Measurements from ENCODE around the gene EGLN2. TPM values are rescaled to one million over a fixed set of nuclear protein-coding genes. Genes with fewer than 3 reads are reported as not detected.
"Not testable (repeated sequence)": the region's sequence is repeated elsewhere in the genome, so short reads cannot be mapped to it uniquely, and the experiment has no call there.

Gene EGLN2
- polyA plus RNA-seq, 2 donors = 36.3 to 44.7 TPM

DNA sequence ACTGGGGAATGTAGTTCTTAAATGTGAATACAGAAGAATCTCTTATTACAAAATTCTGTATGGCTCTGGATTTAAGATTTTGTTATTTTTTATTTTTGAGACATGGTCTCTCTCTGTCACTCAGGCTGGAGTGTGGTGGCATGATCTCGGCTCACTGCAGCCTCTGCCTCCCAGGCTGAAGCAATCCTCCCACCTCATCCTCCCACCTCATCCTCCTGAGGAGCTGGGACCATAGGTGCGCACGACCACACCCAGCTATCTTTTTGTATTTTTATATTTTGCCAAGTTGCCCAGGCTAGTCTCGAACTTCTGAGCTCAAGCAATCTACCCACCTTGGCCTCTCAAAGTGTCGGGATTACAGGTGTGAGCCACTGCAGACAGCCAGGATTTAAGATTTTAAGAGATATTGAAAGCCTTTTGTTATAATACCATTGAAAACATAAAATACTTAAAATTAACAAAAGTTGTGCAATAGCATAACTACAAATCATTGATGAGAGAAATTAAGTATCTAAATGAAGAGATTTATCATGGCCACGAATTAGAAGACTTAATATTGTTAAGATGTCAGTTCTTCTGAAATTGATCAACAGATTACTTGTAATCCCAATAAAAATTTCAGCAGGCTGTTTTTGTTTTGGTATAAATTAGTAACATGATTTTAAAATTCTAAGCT lies 37.9 kb downstream of the EGLN2 start:
- no peak overlapping the region for H3K27ac ChIP-seq (ENCODE audit: low read depth in 2 of 2, low read length in 1 of 2)
- no peak overlapping the region for H3K4me3 ChIP-seq (ENCODE audit: low read depth in 1 of 2, low read length in 2 of 2)
- WGBS, 2 donors = 80 to 82% methylated on average over 6 of the region's 6 CpGs
- no peaks in the 10 kb centered on the region for H3K9me3 ChIP-seq (ENCODE audit: control insufficient read depth in 2 of 2, insufficient read depth in 1 of 2, low read depth in 1 of 2, low read length in 1 of 2)
- no peaks in the 10 kb centered on the region for H3K4me1 ChIP-seq (ENCODE audit: control insufficient read depth in 2 of 2, insufficient read depth in 2 of 2, low read length in 1 of 2)
- H3K27me3 ChIP-seq (ENCODE audit: control insufficient read depth in 1 of 2, insufficient read depth in 2 of 2, low read length in 2 of 2) = no peaks in the 10 kb centered on the region
- H3K36me3 ChIP-seq (ENCODE audit: control insufficient read depth in 2 of 2, insufficient read depth in 2 of 2, low read length in 1 of 2) = no peaks in the 10 kb centered on the region

DNA sequence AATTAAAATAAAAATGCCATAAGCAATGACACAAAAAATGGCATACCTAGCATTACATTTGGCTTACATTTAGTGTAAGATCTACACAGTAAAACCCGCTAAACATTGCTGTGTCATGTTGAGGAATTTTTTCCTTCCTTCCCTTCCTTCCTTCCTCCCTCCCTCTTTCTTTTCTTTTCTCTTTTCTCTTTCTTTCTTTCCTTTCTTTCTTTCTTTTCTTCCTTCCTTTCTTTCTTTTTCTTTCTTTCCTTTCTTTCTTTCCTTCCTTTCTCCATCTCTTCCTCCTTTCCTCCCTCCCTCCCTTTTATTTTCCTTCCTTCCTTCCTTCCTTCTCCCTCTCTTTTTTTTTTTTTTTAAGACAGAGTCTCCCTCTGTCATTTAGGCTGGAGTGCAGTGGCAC lies 39.5 kb downstream of the EGLN2 start:
- H3K27me3 ChIP-seq (ENCODE audit: control insufficient read depth in 1 of 2, insufficient read depth in 2 of 2, low read length in 2 of 2); H3K36me3 ChIP-seq (ENCODE audit: control insufficient read depth in 2 of 2, insufficient read depth in 2 of 2, low read length in 1 of 2); H3K9me3 ChIP-seq (ENCODE audit: control insufficient read depth in 2 of 2, insufficient read depth in 1 of 2, low read depth in 1 of 2, low read length in 1 of 2); H3K4me1 ChIP-seq (ENCODE audit: control insufficient read depth in 2 of 2, insufficient read depth in 2 of 2, low read length in 1 of 2); H3K27ac ChIP-seq (ENCODE audit: low read depth in 2 of 2, low read length in 1 of 2); H3K4me3 ChIP-seq (ENCODE audit: low read depth in 1 of 2, low read length in 2 of 2): not testable (repeated sequence)
- WGBS, 2 donors = 76 to 91% methylated on average over 1 of the region's 1 CpG

DNA sequence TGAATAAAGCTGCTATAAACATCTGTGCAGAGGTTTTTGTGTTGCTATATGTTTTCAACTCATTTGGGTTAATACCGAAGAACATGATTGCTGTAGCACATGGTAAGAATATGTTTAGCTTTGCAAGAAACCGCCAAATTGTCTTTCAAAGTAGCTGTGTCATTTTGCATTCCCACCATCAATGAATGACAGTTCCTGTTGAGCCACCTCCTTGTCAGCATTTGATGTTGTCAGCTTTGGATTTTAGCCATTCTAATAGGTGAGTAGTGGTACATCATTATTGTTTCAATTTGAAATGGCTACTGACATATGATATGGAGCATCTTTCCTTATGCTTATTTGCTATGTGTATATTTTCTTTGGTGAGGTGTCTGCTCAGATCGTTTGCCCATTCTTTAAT lies 43.0 kb downstream of the EGLN2 start:
- H3K27me3 ChIP-seq (ENCODE audit: control insufficient read depth in 1 of 2, insufficient read depth in 2 of 2, low read length in 2 of 2); H3K4me1 ChIP-seq (ENCODE audit: control insufficient read depth in 2 of 2, insufficient read depth in 2 of 2, low read length in 1 of 2); H3K27ac ChIP-seq (ENCODE audit: low read depth in 2 of 2, low read length in 1 of 2); H3K4me3 ChIP-seq (ENCODE audit: low read depth in 1 of 2, low read length in 2 of 2); H3K9me3 ChIP-seq (ENCODE audit: control insufficient read depth in 2 of 2, insufficient read depth in 1 of 2, low read depth in 1 of 2, low read length in 1 of 2); H3K36me3 ChIP-seq (ENCODE audit: control insufficient read depth in 2 of 2, insufficient read depth in 2 of 2, low read length in 1 of 2): not testable (repeated sequence)
- 90 to 93% methylated on average over 3 of the region's 3 CpGs for WGBS, 2 donors

DNA sequence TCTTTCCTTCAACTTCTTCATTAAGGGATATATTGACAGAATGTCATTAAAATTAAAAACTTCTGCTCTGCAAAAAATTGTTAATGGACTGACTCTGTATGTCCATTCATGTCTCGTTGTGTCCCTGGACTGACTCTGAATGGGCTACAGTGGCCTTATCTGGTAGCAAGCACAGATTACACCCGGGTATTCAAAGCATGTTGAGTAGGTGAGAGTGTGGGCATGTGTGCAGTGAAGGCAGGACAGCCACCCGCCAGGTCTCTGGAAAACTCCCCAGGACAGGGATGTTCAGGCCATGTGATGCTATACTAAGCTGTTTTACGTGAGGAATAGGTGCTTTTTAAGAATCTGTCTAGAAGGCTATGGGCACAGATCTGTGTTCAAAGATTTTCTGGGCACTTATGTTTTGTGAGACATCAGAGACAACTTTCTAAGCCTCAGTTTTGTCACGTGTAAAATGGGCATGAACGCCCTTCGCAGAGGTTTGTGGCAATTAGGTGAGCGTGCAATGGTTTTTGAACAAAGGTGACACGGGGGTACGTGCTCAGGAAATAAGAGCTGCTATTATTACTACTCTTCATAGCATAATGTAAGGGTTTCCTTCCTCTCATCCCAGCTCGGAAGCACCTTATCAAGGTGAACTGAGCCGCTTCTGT lies 44.1 kb downstream of the EGLN2 start:
- H3K4me1 ChIP-seq (ENCODE audit: control insufficient read depth in 2 of 2, insufficient read depth in 2 of 2, low read length in 1 of 2); H3K4me3 ChIP-seq (ENCODE audit: low read depth in 1 of 2, low read length in 2 of 2); H3K36me3 ChIP-seq (ENCODE audit: control insufficient read depth in 2 of 2, insufficient read depth in 2 of 2, low read length in 1 of 2); H3K27me3 ChIP-seq (ENCODE audit: control insufficient read depth in 1 of 2, insufficient read depth in 2 of 2, low read length in 2 of 2); H3K27ac ChIP-seq (ENCODE audit: low read depth in 2 of 2, low read length in 1 of 2); H3K9me3 ChIP-seq (ENCODE audit: control insufficient read depth in 2 of 2, insufficient read depth in 1 of 2, low read depth in 1 of 2, low read length in 1 of 2): not testable (repeated sequence)
- 38 to 47% methylated on average over 9 to 10 of the region's 12 CpGs for WGBS, 2 donors

DNA sequence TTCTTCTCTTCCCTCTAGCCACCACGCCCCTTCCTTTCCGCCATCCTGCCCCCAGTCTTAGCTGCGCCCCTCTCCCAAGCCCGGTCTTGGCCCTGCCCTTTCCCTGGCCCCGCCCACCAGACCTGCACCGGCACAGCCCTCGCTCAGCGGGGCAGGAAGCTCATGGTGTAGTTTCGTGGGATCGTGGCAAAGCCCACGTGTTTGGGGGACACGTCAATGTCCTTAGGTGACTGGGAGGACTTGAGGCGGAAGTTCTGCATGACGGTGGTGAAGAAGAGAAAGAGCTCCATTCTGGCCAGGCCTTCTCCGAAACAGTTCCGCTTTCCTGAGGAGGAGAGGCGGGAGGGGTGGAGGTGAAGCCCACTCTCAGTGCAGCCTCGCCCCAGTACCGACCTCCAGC lies 44.7 kb downstream of the EGLN2 start:
- H3K4me3 ChIP-seq (ENCODE audit: low read depth in 1 of 2, low read length in 2 of 2); H3K27me3 ChIP-seq (ENCODE audit: control insufficient read depth in 1 of 2, insufficient read depth in 2 of 2, low read length in 2 of 2); H3K9me3 ChIP-seq (ENCODE audit: control insufficient read depth in 2 of 2, insufficient read depth in 1 of 2, low read depth in 1 of 2, low read length in 1 of 2); H3K4me1 ChIP-seq (ENCODE audit: control insufficient read depth in 2 of 2, insufficient read depth in 2 of 2, low read length in 1 of 2); H3K36me3 ChIP-seq (ENCODE audit: control insufficient read depth in 2 of 2, insufficient read depth in 2 of 2, low read length in 1 of 2); H3K27ac ChIP-seq (ENCODE audit: low read depth in 2 of 2, low read length in 1 of 2): not testable (repeated sequence)
- WGBS, 2 donors = 3 to 4% methylated on average over 13 to 16 of the region's 19 CpGs

DNA sequence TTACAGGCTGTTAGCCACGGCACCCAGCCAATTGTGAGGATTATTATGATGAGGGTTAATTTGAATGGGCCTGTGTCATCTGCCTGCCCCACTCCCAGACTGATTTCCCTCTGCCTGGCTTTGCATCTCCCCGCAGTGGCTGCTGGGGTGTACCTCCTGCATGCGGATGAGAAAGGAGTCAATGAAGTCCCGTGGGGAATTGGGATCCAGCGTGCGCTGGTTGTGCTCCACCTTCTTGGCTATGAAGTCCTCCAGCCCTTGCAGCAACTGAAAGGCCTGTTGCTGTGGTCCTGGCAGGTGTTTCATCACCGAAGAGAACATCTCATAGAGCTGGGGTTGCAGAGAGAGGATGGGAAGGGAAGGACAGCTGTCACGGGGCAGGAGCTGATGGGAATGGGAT lies 47.7 kb downstream of the EGLN2 start:
- not testable (repeated sequence) for H3K27me3 ChIP-seq (ENCODE audit: control insufficient read depth in 1 of 2, insufficient read depth in 2 of 2, low read length in 2 of 2); H3K9me3 ChIP-seq (ENCODE audit: control insufficient read depth in 2 of 2, insufficient read depth in 1 of 2, low read depth in 1 of 2, low read length in 1 of 2); H3K4me1 ChIP-seq (ENCODE audit: control insufficient read depth in 2 of 2, insufficient read depth in 2 of 2, low read length in 1 of 2); H3K4me3 ChIP-seq (ENCODE audit: low read depth in 1 of 2, low read length in 2 of 2); H3K36me3 ChIP-seq (ENCODE audit: control insufficient read depth in 2 of 2, insufficient read depth in 2 of 2, low read length in 1 of 2); H3K27ac ChIP-seq (ENCODE audit: low read depth in 2 of 2, low read length in 1 of 2)
- 83 to 90% methylated on average over 7 to 8 of the region's 8 CpGs for WGBS, 2 donors

DNA sequence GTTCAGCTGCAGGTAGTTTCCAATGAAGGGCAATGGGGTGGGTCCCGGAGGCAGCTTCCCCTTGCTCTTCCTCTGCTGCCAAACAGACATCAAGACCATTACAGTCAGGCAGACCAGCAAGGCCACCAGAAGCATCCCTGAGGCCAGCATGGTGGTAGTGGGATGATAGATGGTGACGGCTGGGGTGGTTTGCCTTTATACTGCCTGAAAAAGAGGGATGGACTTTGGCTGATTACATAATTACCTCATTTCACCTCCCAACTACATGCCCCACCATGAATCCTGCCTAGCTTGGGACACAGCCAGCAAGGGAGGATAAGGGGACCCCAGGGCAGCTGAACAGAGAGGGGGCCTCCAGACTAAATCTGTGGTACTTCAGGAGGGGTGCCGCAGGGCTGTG lies 51.3 kb downstream of the EGLN2 start, which contains the start of gene CYP2A6:
Gene CYP2A6, minus strand, starts transcription at position 171 of the 400 bp plus-strand sequence. Its CDS starts 21 bp downstream, at position 150.
- WGBS, 2 donors = 89 to 96% methylated on average over 3 of the region's 3 CpGs
- H3K27ac ChIP-seq (ENCODE audit: low read depth in 2 of 2, low read length in 1 of 2); H3K9me3 ChIP-seq (ENCODE audit: control insufficient read depth in 2 of 2, insufficient read depth in 1 of 2, low read depth in 1 of 2, low read length in 1 of 2); H3K4me1 ChIP-seq (ENCODE audit: control insufficient read depth in 2 of 2, insufficient read depth in 2 of 2, low read length in 1 of 2); H3K36me3 ChIP-seq (ENCODE audit: control insufficient read depth in 2 of 2, insufficient read depth in 2 of 2, low read length in 1 of 2); H3K4me3 ChIP-seq (ENCODE audit: low read depth in 1 of 2, low read length in 2 of 2); H3K27me3 ChIP-seq (ENCODE audit: control insufficient read depth in 1 of 2, insufficient read depth in 2 of 2, low read length in 2 of 2): not testable (repeated sequence)

DNA sequence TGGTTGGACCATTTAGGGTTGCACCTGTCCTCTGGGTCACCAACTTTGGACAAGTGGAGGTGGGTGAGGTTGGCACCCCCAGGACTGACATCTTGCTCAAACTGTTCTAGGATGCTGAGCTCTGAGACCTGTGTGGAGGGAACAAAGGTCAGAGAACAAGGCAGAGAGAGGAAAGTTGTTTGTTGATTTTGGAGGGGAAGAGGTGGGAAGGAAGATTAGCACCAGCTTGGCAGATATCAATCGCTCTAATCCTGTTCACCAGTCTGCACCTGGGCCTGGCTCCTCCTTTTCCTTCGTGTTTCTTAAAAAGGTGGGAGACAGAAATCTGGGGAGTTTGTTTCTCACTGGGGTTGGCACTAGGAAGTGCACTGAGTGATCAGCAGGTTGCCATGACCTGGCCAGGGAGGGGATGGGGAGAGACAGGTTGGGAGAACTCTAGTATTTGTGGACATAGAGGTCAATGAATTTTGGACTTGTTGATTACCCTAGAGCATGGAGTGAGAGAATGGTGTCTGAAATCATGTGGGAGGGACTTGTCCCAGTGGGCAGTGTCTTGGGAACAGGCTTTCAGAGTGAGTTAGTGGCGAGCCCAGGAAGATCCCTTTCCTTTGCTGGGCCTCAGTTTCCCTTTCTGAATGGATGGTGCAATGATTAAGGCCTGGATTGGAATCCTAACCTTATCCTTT lies 53.6 kb downstream of the EGLN2 start:
- WGBS, 2 donors = 54 to 56% methylated on average over 2 of the region's 3 CpGs
- not testable (repeated sequence) for H3K27ac ChIP-seq (ENCODE audit: low read depth in 2 of 2, low read length in 1 of 2); H3K9me3 ChIP-seq (ENCODE audit: control insufficient read depth in 2 of 2, insufficient read depth in 1 of 2, low read depth in 1 of 2, low read length in 1 of 2); H3K4me1 ChIP-seq (ENCODE audit: control insufficient read depth in 2 of 2, insufficient read depth in 2 of 2, low read length in 1 of 2); H3K27me3 ChIP-seq (ENCODE audit: control insufficient read depth in 1 of 2, insufficient read depth in 2 of 2, low read length in 2 of 2); H3K4me3 ChIP-seq (ENCODE audit: low read depth in 1 of 2, low read length in 2 of 2); H3K36me3 ChIP-seq (ENCODE audit: control insufficient read depth in 2 of 2, insufficient read depth in 2 of 2, low read length in 1 of 2)

Measured in esophagus (tissue), 2 donors.